CD4-positive, alpha-beta T cell (primary cell): ENCODE data around the gene COPE. TPM values are rescaled to one million over a fixed set of nuclear protein-coding genes. Genes with fewer than 3 reads are reported as not detected.
A peak's percentile ranks its signal among the peaks of the same experiment; 100 is the strongest.

Experiments
- ATAC-seq: fragments of 200-7000 bp; cut with Tn5 transposase; one replicate; pipeline ENCODE4 v1.10.0; 2022; ENCODE audit warnings: mild to moderate bottlenecking; ENCODE audit not compliant: poor library complexity
- CTCF ChIA-PET: fragments of 350-600 bp; sonication (Branson Sonifier 250); formaldehyde crosslinking; loops from one replicate; lab custom pipeline; 2021; ENCODE audit warnings: antibody characterized with exemption, inconsistent platforms; lab: Charles Lee
- POLR2A ChIA-PET: fragments of 350-600 bp; sonication (Branson Sonifier 250); formaldehyde crosslinking; loops from one replicate; lab custom pipeline; 2021; ENCODE audit warnings: antibody characterized with exemption, inconsistent platforms; lab: Charles Lee
- DNase-seq, 14 experiments: peaks; one replicate each; pipeline ENCODE4 v3.0.0-alpha.2; 2013 to 2020; ENCODE audit warnings: mixed read lengths in 2 of 14
- H3K27ac ChIP-seq, 2 donors: one replicate each; pipeline versions ENCODE4 v1.5.1 to v1.7.0; 2013; ENCODE audit warnings: low read length in 2 of 2, low read depth in 1 of 2, mild to moderate bottlenecking in 1 of 2
- H3K27me3 ChIP-seq, 2 experiments: 1 replicate in 1 of 2; 2 replicates in 1 of 2; pipeline versions ENCODE4 v1.6.1 to v1.7.0; 2013; ENCODE audit warnings: low read length in 2 of 2, control low read depth in 1 of 2, mild to moderate bottlenecking in 1 of 2, moderate library complexity in 1 of 2; ENCODE audit not compliant: insufficient read depth in 2 of 2, control insufficient read depth in 1 of 2
- H3K36me3 ChIP-seq: one replicate; pipeline ENCODE4 v1.6.1; 2013; ENCODE audit warnings: low read length, control low read depth; ENCODE audit not compliant: insufficient read depth
- H3K4me1 ChIP-seq: one replicate; pipeline ENCODE4 v1.6.1; 2013; ENCODE audit warnings: low read length, control low read depth; ENCODE audit not compliant: insufficient read depth
- H3K4me3 ChIP-seq: one replicate; pipeline ENCODE4 v1.5.1; 2013; ENCODE audit warnings: mild to moderate bottlenecking, low read length, moderate library complexity
- H3K9me3 ChIP-seq, 2 experiments: 1 replicate in 1 of 2; 2 replicates in 1 of 2; pipeline versions ENCODE4 v1.6.1 to v1.7.0; 2013; ENCODE audit warnings: low read length in 2 of 2, mild to moderate bottlenecking in 2 of 2, control low read depth in 1 of 2, moderate library complexity in 1 of 2; ENCODE audit not compliant: control insufficient read depth in 1 of 2, insufficient read depth in 1 of 2
- H3K27ac Mint-ChIP-seq: one replicate; pipeline ENCODE4 v1.8.0; 2020; ENCODE audit warnings: mixed read lengths
- H3K27me3 Mint-ChIP-seq: one replicate; pipeline ENCODE4 v1.8.0; 2021; ENCODE audit warnings: mixed read lengths
- H3K36me3 Mint-ChIP-seq: one replicate; pipeline ENCODE4 v1.8.0; 2021; ENCODE audit warnings: low read depth, mixed read lengths
- H3K4me1 Mint-ChIP-seq: one replicate; pipeline ENCODE4 v1.8.0; 2021; ENCODE audit warnings: low read depth, mixed read lengths
- H3K4me3 Mint-ChIP-seq: one replicate; pipeline ENCODE4 v1.8.0; 2020; ENCODE audit warnings: mild to moderate bottlenecking, mixed read lengths
- H3K9me3 Mint-ChIP-seq: one replicate; pipeline ENCODE4 v1.8.0; 2020; ENCODE audit warnings: mixed read lengths
- intact Hi-C, 2 experiments: fragments of 100-400 bp; cut with DNase I in 1 of 2; cut with micrococcal nuclease in 1 of 2; formaldehyde crosslinking; loops; one replicate each; pipeline versions ENCODE4 v1.15.1 to v1.9.0; 2023 to 2025; cut with DNase I, micrococcal nuclease
- total RNA-seq, 174 experiments: library from RNA in 2 of 174; stranded (reverse) in 2 of 174; gene quantifications; one replicate each; pipeline ENCODE4 v1.2.3 and lab custom pipeline; 2021 to 2026
- TF ChIP-seq, protein P1 (sequence below): fragments of 200-600 bp; IDR thresholded peaks from one replicate; pipeline ENCODE4 v1.8.0; 2022; ENCODE audit warnings: antibody characterized with exemption, mild to moderate bottlenecking

The COPE gene
- total RNA-seq, 2 experiments from 2014 or later = 135 to 143 TPM

- ATAC-seq (no peak), DNase-seq (no peak)
- intact Hi-C loops = no loop called here
- H3K4me3 Mint-ChIP-seq = no peak overlapping the region
- Histone ChIP-seq H3K4me3 (no peak overlapping the region), H3K36me3 (no peaks in the 10 kb centered on the region), H3K9me3 (peaks cover 0 to 7% of the 10 kb centered on the region in 2 experiments), H3K4me1 (peaks cover 23% of the 10 kb centered on the region), H3K27me3 (no peaks in the 10 kb centered on the region), H3K27ac (no peak overlapping the region)
- TF ChIP-seq, protein P1, sequence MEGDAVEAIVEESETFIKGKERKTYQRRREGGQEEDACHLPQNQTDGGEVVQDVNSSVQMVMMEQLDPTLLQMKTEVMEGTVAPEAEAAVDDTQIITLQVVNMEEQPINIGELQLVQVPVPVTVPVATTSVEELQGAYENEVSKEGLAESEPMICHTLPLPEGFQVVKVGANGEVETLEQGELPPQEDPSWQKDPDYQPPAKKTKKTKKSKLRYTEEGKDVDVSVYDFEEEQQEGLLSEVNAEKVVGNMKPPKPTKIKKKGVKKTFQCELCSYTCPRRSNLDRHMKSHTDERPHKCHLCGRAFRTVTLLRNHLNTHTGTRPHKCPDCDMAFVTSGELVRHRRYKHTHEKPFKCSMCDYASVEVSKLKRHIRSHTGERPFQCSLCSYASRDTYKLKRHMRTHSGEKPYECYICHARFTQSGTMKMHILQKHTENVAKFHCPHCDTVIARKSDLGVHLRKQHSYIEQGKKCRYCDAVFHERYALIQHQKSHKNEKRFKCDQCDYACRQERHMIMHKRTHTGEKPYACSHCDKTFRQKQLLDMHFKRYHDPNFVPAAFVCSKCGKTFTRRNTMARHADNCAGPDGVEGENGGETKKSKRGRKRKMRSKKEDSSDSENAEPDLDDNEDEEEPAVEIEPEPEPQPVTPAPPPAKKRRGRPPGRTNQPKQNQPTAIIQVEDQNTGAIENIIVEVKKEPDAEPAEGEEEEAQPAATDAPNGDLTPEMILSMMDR = no peak
- H3K36me3 Mint-ChIP-seq = no peaks in the 10 kb centered on the region
- H3K9me3 Mint-ChIP-seq = no peaks in the 10 kb centered on the region
- POLR2A ChIA-PET = no interaction called here
- CTCF ChIA-PET = no interaction called here
- H3K27ac Mint-ChIP-seq = no peak overlapping the region
- H3K27me3 Mint-ChIP-seq = peaks cover 11% of the 10 kb centered on the region
- no peaks in the 10 kb centered on the region for H3K4me1 Mint-ChIP-seq
Observed at GRCh38 chr19:18948075-18948975, 29.1 kb upstream of the COPE start.

GRCh38 chr19:18946918-18947317 is 27.7 kb upstream of the COPE start:
- TF ChIP-seq, protein P1 = no peak
- Mint-ChIP-seq H3K27me3 (peaks cover 23% of the 10 kb centered on the region), H3K9me3 (no peaks in the 10 kb centered on the region), H3K27ac (no peak overlapping the region), H3K36me3 (no peaks in the 10 kb centered on the region), H3K4me1 (no peaks in the 10 kb centered on the region), H3K4me3 (no peak overlapping the region)
- DNase-seq = peak in 1 of 14 experiments; percentile 15
- CTCF ChIA-PET = no interaction called here
- H3K4me3 ChIP-seq = no peak overlapping the region
- H3K27ac ChIP-seq = no peak overlapping the region
- intact Hi-C loops = no loop called here
- H3K27me3 ChIP-seq = peaks cover 2 to 3% of the 10 kb centered on the region in 2 experiments
- H3K9me3 ChIP-seq = peaks cover 0 to 7% of the 10 kb centered on the region in 2 experiments
- POLR2A ChIA-PET = no interaction called here
- no peaks in the 10 kb centered on the region for H3K36me3 ChIP-seq
- ATAC-seq = no peak
- H3K4me1 ChIP-seq = peaks cover 23% of the 10 kb centered on the region

DNA sequence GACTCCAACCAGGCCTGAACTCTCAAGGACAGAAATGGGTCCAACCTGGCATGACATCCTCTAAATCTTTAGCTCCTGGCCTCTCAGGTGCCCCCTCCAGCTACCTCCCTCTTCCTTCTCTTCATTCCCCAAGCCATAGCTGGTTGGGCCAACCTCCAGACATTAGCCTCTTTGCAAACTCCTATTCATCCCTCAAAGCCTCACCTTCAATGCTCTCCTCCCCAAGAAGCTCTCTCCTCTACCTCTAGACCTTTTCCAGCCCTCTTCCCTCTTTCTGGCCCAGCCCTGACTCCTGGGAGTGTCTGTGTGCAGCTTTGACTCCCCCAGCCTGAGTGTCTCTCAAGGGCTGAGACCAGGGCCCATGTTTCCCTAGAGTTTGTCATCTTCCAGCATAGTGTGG is 27.1 kb upstream of the COPE start:
- Histone ChIP-seq H3K27ac (no peak overlapping the region), H3K4me1 (peaks cover 28% of the 10 kb centered on the region), H3K27me3 (peaks cover 4 to 9% of the 10 kb centered on the region in 2 experiments), H3K36me3 (no peaks in the 10 kb centered on the region), H3K4me3 (no peak overlapping the region), H3K9me3 (peaks cover 0 to 7% of the 10 kb centered on the region in 2 experiments)
- H3K4me3 Mint-ChIP-seq = no peak overlapping the region
- H3K9me3 Mint-ChIP-seq = no peaks in the 10 kb centered on the region
- ChIA-PET CTCF (no interaction called here), POLR2A (no interaction called here)
- no peak overlapping the region for H3K27ac Mint-ChIP-seq
- DNase-seq (no peak), ATAC-seq (no peak)
- no peaks in the 10 kb centered on the region for H3K4me1 Mint-ChIP-seq
- TF ChIP-seq, protein P1 = no peak
- H3K36me3 Mint-ChIP-seq = no peaks in the 10 kb centered on the region
- peaks cover 28% of the 10 kb centered on the region for H3K27me3 Mint-ChIP-seq
- intact Hi-C loops = no loop called here
